IMR-90 (cell line): ENCODE measurements around the gene IBA57. TPM values are rescaled to one million over a fixed set of nuclear protein-coding genes. Genes with fewer than 3 reads are reported as not detected.
A peak's percentile ranks its signal among the peaks of the same experiment; 100 is the strongest.

ENCODE experiments used
- ATAC-seq: fragments of 200-7000 bp; cut with Tn5 transposase; 2 replicates; pipeline ENCODE4 v1.9.1; 2020; ENCODE audit warnings: low read depth, mild to moderate bottlenecking, moderate library complexity
- BruUV-seq: library from RNA; stranded (reverse); fragments of 400-500 nt; replicated peaks from 2 replicates; lab custom pipeline; 2021; lab: Mats Ljungman, UMichigan
- CTCF ChIA-PET: fragments of 300-600 bp; formaldehyde crosslinking; extraction: SDS; loops from one replicate; lab custom pipeline; 2021; ENCODE audit warnings: antibody characterized with exemption; lab: Yijun Ruan, JAX
- POLR2A ChIA-PET: fragments of 300-600 bp; sonication (Branson Sonifier 250); formaldehyde crosslinking; loops from one replicate; lab custom pipeline; 2022; ENCODE audit warnings: antibody characterized with exemption; ENCODE audit not compliant: unreplicated experiment; lab: Charles Lee
- DNase-seq: peaks from one replicate; pipeline ENCODE4 v3.0.0; 2013
- H2AFZ ChIP-seq: replicated peaks from 2 replicates; pipeline ENCODE3; 2013; ENCODE audit warnings: low read length, mild to moderate bottlenecking; ENCODE audit not compliant: poor library complexity
- H2AK5ac ChIP-seq: 2 replicates; pipeline ENCODE4 v1.6.1; 2013; ENCODE audit warnings: low read depth, low read length, inconsistent platforms
- H2AK9ac ChIP-seq: replicated peaks from 2 replicates; pipeline ENCODE3; 2013; ENCODE audit warnings: mild to moderate bottlenecking, low read depth, low read length, moderate library complexity; ENCODE audit not compliant: poor library complexity
- H2BK120ac ChIP-seq: 2 replicates; pipeline ENCODE4 v1.6.1; 2013; ENCODE audit warnings: low read depth, low read length, inconsistent platforms
- H2BK15ac ChIP-seq: 3 replicates; pipeline ENCODE4 v1.6.1; 2013; ENCODE audit warnings: low read depth, low read length, inconsistent platforms
- H2BK20ac ChIP-seq: 2 replicates; pipeline ENCODE4 v1.6.1; 2013; ENCODE audit warnings: low read depth, mild to moderate bottlenecking, inconsistent platforms, low read length, moderate library complexity
- H2BK5ac ChIP-seq: 2 replicates; pipeline ENCODE4 v1.6.1; 2013; ENCODE audit warnings: mild to moderate bottlenecking, low read depth, low read length, inconsistent platforms; ENCODE audit not compliant: poor library complexity, severe bottlenecking
- H3K14ac ChIP-seq: replicated peaks from 2 replicates; pipeline ENCODE4 v1.6.1; 2013; ENCODE audit warnings: low read depth, low read length, inconsistent platforms
- H3K18ac ChIP-seq: 2 replicates; pipeline ENCODE4 v1.6.1; 2013; ENCODE audit warnings: low read depth, low read length, control low read depth
- H3K23ac ChIP-seq: 2 replicates; pipeline ENCODE4 v1.6.1; 2013; ENCODE audit warnings: low read depth, low read length, inconsistent platforms
- H3K27ac ChIP-seq: 2 replicates; pipeline ENCODE4 v1.5.1; 2013; ENCODE audit warnings: mild to moderate bottlenecking, control low read depth, low read length; ENCODE audit not compliant: insufficient read depth
- H3K27me3 ChIP-seq: 2 replicates; pipeline ENCODE4 v1.6.1; 2013; ENCODE audit warnings: low read length; ENCODE audit not compliant: control insufficient read depth, insufficient read depth
- H3K36me3 ChIP-seq: 2 replicates; pipeline ENCODE4 v1.6.1; 2013; ENCODE audit warnings: low read length, mixed read lengths; ENCODE audit not compliant: control insufficient read depth, insufficient read depth
- H3K4ac ChIP-seq: 2 replicates; pipeline ENCODE4 v1.6.1; 2013; ENCODE audit warnings: low read depth, low read length, inconsistent platforms
- H3K4me1 ChIP-seq: 2 replicates; pipeline ENCODE4 v1.6.1; 2013; ENCODE audit warnings: low read length, mixed read lengths; ENCODE audit not compliant: control insufficient read depth, insufficient read depth
- H3K4me2 ChIP-seq: 2 replicates; pipeline ENCODE4 v1.6.1; 2013; ENCODE audit warnings: low read depth, mild to moderate bottlenecking, control low read depth, low read length, moderate library complexity
- H3K4me3 ChIP-seq: 2 replicates; pipeline ENCODE4 v1.5.1; 2013; ENCODE audit warnings: low read depth, mild to moderate bottlenecking, control low read depth, low read length, moderate library complexity; ENCODE audit not compliant: insufficient read depth
- H3K56ac ChIP-seq: 2 replicates; pipeline ENCODE4 v1.6.1; 2013; ENCODE audit warnings: low read length, inconsistent platforms; ENCODE audit not compliant: insufficient read depth; ENCODE audit errors: extremely low read depth
- H3K79me1 ChIP-seq, 2 experiments: 2 replicates each; pipeline ENCODE4 v1.6.1; 2013; ENCODE audit warnings: low read length in 2 of 2, inconsistent platforms in 1 of 2, low read depth in 1 of 2
- H3K9ac ChIP-seq: 2 replicates; pipeline ENCODE4 v1.6.1; 2013; ENCODE audit warnings: low read depth, low read length, control low read depth
- H3K9me1 ChIP-seq: 2 replicates; pipeline ENCODE4 v1.6.1; 2013; ENCODE audit warnings: low read length, inconsistent platforms; ENCODE audit not compliant: insufficient read depth
- H3K9me3 ChIP-seq: 2 replicates; pipeline ENCODE4 v1.6.1; 2013; ENCODE audit warnings: low read length; ENCODE audit not compliant: control insufficient read depth, insufficient read depth
- H4K20me1 ChIP-seq: 2 replicates; pipeline ENCODE4 v1.6.1; 2013; ENCODE audit warnings: low read length, inconsistent platforms; ENCODE audit not compliant: insufficient read depth
- H4K5ac ChIP-seq: 2 replicates; pipeline ENCODE4 v1.6.1; 2013; ENCODE audit warnings: mild to moderate bottlenecking, low read depth, low read length, control low read depth
- H4K8ac ChIP-seq, 2 experiments: 2 replicates each; pipeline ENCODE4 v1.6.1; 2013; ENCODE audit warnings: low read depth in 2 of 2, low read length in 2 of 2, control low read depth in 1 of 2, inconsistent platforms in 1 of 2
- H4K91ac ChIP-seq: 2 replicates; pipeline ENCODE4 v1.6.1; 2013; ENCODE audit warnings: low read depth, low read length, inconsistent platforms; ENCODE audit not compliant: insufficient read depth
- BHLHE40 ChIP-seq: fragments of 150-350 bp; IDR thresholded peaks from 2 replicates; pipeline ENCODE4 v1.6.1; 2016; ENCODE audit warnings: mild to moderate bottlenecking, low read depth, low read length
- CHD1 ChIP-seq: IDR thresholded peaks from 2 replicates; pipeline ENCODE4 v1.6.1; 2012; ENCODE audit warnings: low read depth, low read length, improper control_type of control experiment
- CTCF ChIP-seq: conservative IDR thresholded peaks from 2 replicates; pipeline ENCODE4 v1.5.1; 2012; ENCODE audit warnings: mild to moderate bottlenecking, low read depth, low read length, improper control_type of control experiment
- ELK1 ChIP-seq: fragments of 150-350 bp; IDR thresholded peaks from 2 replicates; pipeline ENCODE4 v1.6.1; 2016; ENCODE audit warnings: low read depth, mild to moderate bottlenecking, low read length, moderate library complexity, borderline replicate concordance
- FOS ChIP-seq: fragments of 150-350 bp; IDR thresholded peaks from 2 replicates; pipeline ENCODE4 v1.6.1; 2016; ENCODE audit warnings: low read depth, low read length
- MAFK ChIP-seq: IDR thresholded peaks from 2 replicates; pipeline ENCODE4 v1.6.1; 2012; ENCODE audit warnings: low read depth, low read length, improper control_type of control experiment
- MAZ ChIP-seq: IDR thresholded peaks from 2 replicates; pipeline ENCODE4 v1.6.1; 2012; ENCODE audit warnings: low read depth, mild to moderate bottlenecking, low read length, improper control_type of control experiment, moderate library complexity, borderline replicate concordance
- MXI1 ChIP-seq: IDR thresholded peaks from 2 replicates; pipeline ENCODE4 v1.6.1; 2012; ENCODE audit warnings: low read depth, mild to moderate bottlenecking, low read length, moderate library complexity, borderline replicate concordance
- NFE2L2 ChIP-seq: fragments of 150-350 bp; IDR thresholded peaks from 2 replicates; pipeline ENCODE4 v1.6.1; 2016; ENCODE audit warnings: low read depth, mild to moderate bottlenecking, low read length
- RAD21 ChIP-seq: IDR thresholded peaks from 2 replicates; pipeline ENCODE4 v1.6.1; 2012; ENCODE audit warnings: low read length, improper control_type of control experiment
- RFX5 ChIP-seq: IDR thresholded peaks from 2 replicates; pipeline ENCODE4 v1.8.0; 2012; ENCODE audit warnings: low read depth, mild to moderate bottlenecking, low read length, moderate library complexity
- USF2 ChIP-seq: fragments of 150-350 bp; IDR thresholded peaks from 2 replicates; pipeline ENCODE4 v1.6.1; 2017; ENCODE audit warnings: mild to moderate bottlenecking, antibody characterized with exemption, low read length, low read depth
- WGBS, 2 experiments: methylation state at CpG; one replicate each; pipeline versions ENCODE4 v1.1.5 to v1.1.7; 2013; ENCODE audit warnings: missing lambda C conversion rate in 2 of 2; ENCODE audit not compliant: insufficient read length in 1 of 2; ENCODE audit errors: extremely low coverage in 2 of 2; 5-methylcytosine and 5-hydroxymethylcytosine counted together
- dilution Hi-C: fragments of 300-500 bp; cut with HindIII; formaldehyde crosslinking; loops from one replicate; pipeline ENCODE4 v1.14.3; 2018; ENCODE audit warnings: low sequenced_read_pairs; ENCODE audit not compliant: unreplicated experiment
- in situ Hi-C: fragments of 300-500 bp; cut with MboI; formaldehyde crosslinking; loops from 3 replicates; pipeline ENCODE4 v1.14.3; 2019; ENCODE audit warnings: low sequenced_read_pairs, inconsistent platforms, mixed read lengths
- intact Hi-C: fragments of 100-400 bp; cut with micrococcal nuclease; formaldehyde crosslinking; loops from 2 replicates; pipeline ENCODE4 v1.10.0; 2022
- polyA plus RNA-seq, 3 experiments: library from polyadenylated mRNA; depleted of rRNA; stranded (reverse); fragments of >200 nt; gene quantifications; 2 replicates each; pipeline ENCODE4 v1.2.3, GENCODE V29; 2012; ENCODE audit warnings: low replicate concordance in 1 of 3
- total RNA-seq: library from RNA; depleted of rRNA; stranded (reverse); fragments of >200 nt; gene quantifications from 2 replicates; pipeline ENCODE4 v1.2.3, GENCODE V29; 2012

The IBA57 gene
- total and polyA plus RNA-seq, 2 of the 4 experiments (the other 2 are of a cell fraction) = 2.0 to 2.6 TPM

- Histone ChIP-seq H2BK120ac (peak overlapping the region; percentile 19; the same call in 1 of the 2 replicates), H3K14ac (peak overlapping the region; percentile 71), H3K9ac (peak overlapping the region; percentile 16; the same call in 1 of the 2 replicates), H3K4me3 (no peak overlapping the region), H3K9me1 (peaks cover 11% of the 10 kb centered on the region), H2BK15ac (no peak overlapping the region), H4K5ac (peak overlapping the region; percentile 64), H3K4ac (peak overlapping the region; percentile 83), H3K27me3 (no peaks in the 10 kb centered on the region), H3K18ac (peak overlapping the region; percentile 24; the same call in 1 of the 2 replicates), H4K91ac (peak overlapping the region; percentile 80; the same call in 1 of the 2 replicates), H3K79me1 (peaks cover 9 to 57% of the 10 kb centered on the region in 2 experiments), H2AK5ac (peak overlapping the region; percentile 53; the same call in 1 of the 2 replicates), H3K56ac (no peak overlapping the region), H3K23ac (no peak overlapping the region), H4K8ac (peak overlapping the region; percentile 70 to 71; a peak in 3 of 4 replicates), H2AK9ac (peak overlapping the region; percentile 95), H3K4me1 (peaks cover 23% of the 10 kb centered on the region), H3K27ac (peak overlapping the region; percentile 74), H2BK20ac (no peak overlapping the region), H3K9me3 (no peaks in the 10 kb centered on the region), H4K20me1 (peaks cover 28% of the 10 kb centered on the region), H2BK5ac (peak overlapping the region; percentile 62), H2AFZ (peak overlapping the region; percentile 46), H3K36me3 (peaks cover 10% of the 10 kb centered on the region), H3K4me2 (peak overlapping the region; percentile 64)
- in situ Hi-C loops = no loop called here
- TF ChIP-seq CHD1 (no peak), USF2 (no peak), MAZ (no peak), NFE2L2 (no peak), RFX5 (no peak), ELK1 (no peak), FOS (no peak), RAD21 (no peak), CTCF (no peak), MXI1 (no peak), BHLHE40 (no peak), MAFK (no peak)
- WGBS, 2 experiments = 56% methylated on average over 2 of the region's 7 CpGs; no CpG with 5 or more reads in 1 of the 2 experiments
- ATAC-seq (peak; percentile 1; the same call in 1 of the 2 replicates), DNase-seq (no peak)
- CTCF ChIA-PET = interaction anchor here (1.3 kb wide), 1 partner anchor 150 kb away, joined by 3 read pairs; no protein-coding TSS in a partner anchor
- POLR2A ChIA-PET = no interaction called here
- intact Hi-C loops = loop anchor here (1.0 kb wide), 1 partner anchor 10 kb away; the partner anchor contains the start of gene GUK1
- BruUV-seq = no TSS peak
- dilution Hi-C loops = no loop called here
Observed at GRCh38 chr1:228150120-228150460, 15.5 kb upstream of the IBA57 start.
